Measurements from ENCODE around the gene LITAFD.
"Not testable (repeated sequence)": the region's sequence is repeated elsewhere in the genome, so short reads cannot be mapped to it uniquely, and the experiment has no call there.

The LITAFD gene

GRCh38 chr16:8872967-8873865 is 8.9 kb upstream of the LITAFD start:
- no peak for ATAC-seq

- not testable (repeated sequence) for ATAC-seq
These were observed 8.3 kb upstream of the LITAFD start for GRCh38 chr16:8873866-8874195.

GRCh38 chr16:8874388-8874787 is 7.8 kb upstream of the LITAFD start:
- no peak for ATAC-seq

- not testable (repeated sequence) for ATAC-seq
These were observed 6.8 kb upstream of the LITAFD start for GRCh38 chr16:8875317-8875716.

- ATAC-seq = no peak
These were observed 4.1 kb upstream of the LITAFD start for GRCh38 chr16:8877894-8878522.

- ATAC-seq = no peak
These were observed 3.6 kb upstream of the LITAFD start for GRCh38 chr16:8878523-8878911.

GRCh38 chr16:8880839-8881510 is 1.2 kb upstream of the LITAFD start:
- no peak for ATAC-seq

- ATAC-seq = no peak
These were observed 700 bp downstream of the LITAFD start for GRCh38 chr16:8882725-8883377.

GRCh38 chr16:8885674-8886592 is 3.8 kb downstream of the LITAFD start:
- peak; percentile 15 to 31 for ATAC-seq

- ATAC-seq = no peak
These were observed 4.7 kb downstream of the LITAFD start for GRCh38 chr16:8886593-8887430.

GRCh38 chr16:8887431-8887765 is 5.2 kb downstream of the LITAFD start:
- no peak for ATAC-seq

GRCh38 chr16:8887952-8888560 is 5.9 kb downstream of the LITAFD start:
- ATAC-seq = no peak

GRCh38 chr16:8888951-8889892 is 7.1 kb downstream of the LITAFD start:
- no peak for ATAC-seq

GRCh38 chr16:8889893-8890548 is 7.9 kb downstream of the LITAFD start:
- no peak for ATAC-seq

GRCh38 chr16:8890549-8890921 is 8.4 kb downstream of the LITAFD start:
- ATAC-seq = no peak

- ATAC-seq = peak; percentile 35 to 36
These were observed 10.0 kb downstream of the LITAFD start for GRCh38 chr16:8892101-8892575.

- ATAC-seq = no peak
These were observed 11.3 kb downstream of the LITAFD start for GRCh38 chr16:8893426-8893825.

- ATAC-seq = no peak
These were observed 12.0 kb downstream of the LITAFD start for GRCh38 chr16:8893976-8894690.
